Keratinocyte (primary cell): ENCODE measurements around the gene DNAJB2.

Source experiments
- CTCF ChIP-seq, 3 experiments: IDR thresholded peaks in 1 of 3; conservative IDR thresholded peaks in 1 of 3; optimal IDR thresholded peaks in 1 of 3; 2 replicates in 2 of 3; 3 replicates in 1 of 3; pipeline versions ENCODE3 to v1.5.1; 2011; ENCODE audit warnings: low read length in 3 of 3, mild to moderate bottlenecking in 3 of 3, moderate library complexity in 2 of 3, control low read depth in 1 of 3, inconsistent platforms in 1 of 3; ENCODE audit not compliant: insufficient read depth in 2 of 3; ENCODE audit errors: extremely low read depth in 1 of 3
- EZH2 ChIP-seq: IDR thresholded peaks from one replicate; pipeline ENCODE4 v1.6.1; 2012; ENCODE audit warnings: inconsistent platforms, mild to moderate bottlenecking, low read length, moderate library complexity

GRCh38 chr2:219251656-219252055 lies 27.5 kb upstream of the DNAJB2 start:
- TF ChIP-seq CTCF (optimal IDR thresholded peaks at IDR 0.05 in 1 of 3, IDR thresholded peaks at IDR 0.05 in 1 of 3, conservative IDR thresholded peaks at IDR 0.05 in 1 of 3; ENCODE audit: extremely low read depth in 1 of 3, insufficient read depth in 2 of 3, low read length in 3 of 3) (no peak), EZH2 (no peak)
